CD4-positive, alpha-beta T cell treated with Interleukin-6 at 100 ng/mL for 8 hours (primary cell): ENCODE data around the gene YIF1A.
"Not testable (repeated sequence)": the region's sequence is repeated elsewhere in the genome, so short reads cannot be mapped to it uniquely, and the experiment has no call there.

Source experiments
- DNase-seq: peaks from one replicate; pipeline ENCODE4 v3.0.0-alpha.2; 2020; ENCODE audit warnings: mixed read lengths, low spot score

Gene YIF1A

GRCh38 chr11:66326261-66327111 is 37.5 kb upstream of the YIF1A start:
- DNase-seq = peak; percentile 59

GRCh38 chr11:66325263-66325671 is 36.3 kb upstream of the YIF1A start:
- DNase-seq = no peak

- DNase-seq = no peak
These were observed 35.7 kb upstream of the YIF1A start for GRCh38 chr11:66324664-66325063.

DNA sequence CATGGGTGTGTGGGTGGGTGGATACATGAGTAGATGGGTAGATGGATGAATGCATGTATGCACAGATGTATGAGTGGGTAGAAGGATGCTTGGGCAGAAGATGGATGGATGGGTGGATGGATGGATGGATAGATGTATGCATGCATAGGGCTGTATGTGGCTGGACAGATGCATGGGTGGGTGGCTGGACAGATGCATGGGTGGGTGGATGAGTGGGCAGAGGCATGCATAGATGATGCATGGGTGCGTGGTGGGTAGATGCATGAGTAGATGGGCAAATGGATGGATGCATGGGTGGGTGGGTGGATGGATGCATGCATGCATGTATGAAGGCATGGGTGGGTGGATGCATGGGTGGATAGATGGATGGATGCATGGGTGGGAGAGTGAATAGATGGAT is 34.7 kb upstream of the YIF1A start:
- no peak for DNase-seq

GRCh38 chr11:66322732-66323427 is 33.9 kb upstream of the YIF1A start:
- DNase-seq = no peak

GRCh38 chr11:66321606-66322005 is 32.7 kb upstream of the YIF1A start:
- DNase-seq = no peak

GRCh38 chr11:66320748-66321147 is 31.8 kb upstream of the YIF1A start:
- DNase-seq = not testable (repeated sequence)

DNA sequence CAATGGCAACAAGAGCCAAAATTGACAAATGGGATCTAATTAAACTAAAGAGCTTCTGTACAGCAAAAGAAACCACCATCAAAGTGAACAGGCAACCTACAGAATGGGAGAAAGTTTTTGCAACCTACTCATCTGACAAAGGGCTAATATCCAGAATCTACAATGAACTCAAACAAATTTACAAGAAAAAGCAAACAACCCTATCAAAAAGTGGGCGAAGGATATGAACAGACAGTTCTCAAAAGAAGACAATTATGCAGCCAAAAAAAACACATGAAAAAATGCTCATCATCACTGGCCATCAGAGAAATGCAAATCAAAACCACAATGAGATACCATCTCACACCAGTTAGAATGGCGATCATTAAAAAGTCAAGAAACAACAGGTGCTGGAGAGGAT is 31.3 kb upstream of the YIF1A start:
- DNase-seq = not testable (repeated sequence)

- DNase-seq = no peak
These were observed 29.6 kb upstream of the YIF1A start for GRCh38 chr11:66318600-66318970.

DNA sequence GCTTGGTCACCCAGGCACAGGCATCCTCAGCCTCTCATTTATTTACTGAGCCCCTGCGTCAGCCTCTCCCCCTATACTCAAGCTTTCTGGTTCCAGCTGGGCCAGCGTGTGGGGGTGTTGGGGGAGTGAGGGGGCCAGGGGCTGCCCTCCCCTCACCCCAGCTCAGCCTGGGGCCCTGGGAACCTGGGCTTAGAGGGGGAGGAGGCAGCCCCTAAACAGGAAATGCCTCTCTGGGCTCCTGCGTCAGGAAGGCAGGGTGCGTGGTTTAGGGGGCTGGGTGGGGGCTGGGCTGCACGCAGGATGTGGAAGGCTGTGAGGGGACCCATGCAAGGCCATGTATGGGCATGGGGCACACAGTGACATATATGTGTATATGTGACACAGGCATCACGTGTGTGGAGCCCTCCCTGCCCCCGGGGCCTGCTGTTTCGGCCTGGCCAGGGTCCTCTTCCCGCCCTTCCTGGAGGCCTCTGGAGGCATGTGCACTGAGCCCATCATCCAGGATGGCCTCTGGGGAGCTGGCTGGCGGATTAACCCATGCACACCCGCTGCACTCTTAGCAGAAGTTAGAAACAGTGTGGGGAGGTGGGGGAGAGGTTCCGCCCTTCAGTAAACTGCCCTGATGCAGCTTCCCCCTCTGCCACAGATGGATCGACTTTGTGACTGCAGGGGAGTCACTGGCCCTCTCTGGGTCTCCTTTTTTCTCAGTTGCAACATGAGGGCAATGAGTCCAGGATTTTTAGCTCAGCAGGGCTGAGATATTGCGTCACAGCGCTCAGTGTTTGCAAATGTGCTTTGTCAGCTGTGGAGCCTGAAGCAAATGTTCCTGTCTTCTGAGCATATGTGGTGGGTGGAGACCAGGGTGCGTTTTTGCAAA is 29.0 kb upstream of the YIF1A start:
- DNase-seq = peak; percentile 68

GRCh38 chr11:66317322-66317722 is 28.4 kb upstream of the YIF1A start:
- peak; percentile 33 for DNase-seq

- DNase-seq = no peak
These were observed 27.9 kb upstream of the YIF1A start, which contains the start of gene CD248 for GRCh38 chr11:66316849-66317251. TSS of gene CD248 (minus strand) at chr11:66317044. CDS start at chr11:66317027, 17 bp downstream.

DNA sequence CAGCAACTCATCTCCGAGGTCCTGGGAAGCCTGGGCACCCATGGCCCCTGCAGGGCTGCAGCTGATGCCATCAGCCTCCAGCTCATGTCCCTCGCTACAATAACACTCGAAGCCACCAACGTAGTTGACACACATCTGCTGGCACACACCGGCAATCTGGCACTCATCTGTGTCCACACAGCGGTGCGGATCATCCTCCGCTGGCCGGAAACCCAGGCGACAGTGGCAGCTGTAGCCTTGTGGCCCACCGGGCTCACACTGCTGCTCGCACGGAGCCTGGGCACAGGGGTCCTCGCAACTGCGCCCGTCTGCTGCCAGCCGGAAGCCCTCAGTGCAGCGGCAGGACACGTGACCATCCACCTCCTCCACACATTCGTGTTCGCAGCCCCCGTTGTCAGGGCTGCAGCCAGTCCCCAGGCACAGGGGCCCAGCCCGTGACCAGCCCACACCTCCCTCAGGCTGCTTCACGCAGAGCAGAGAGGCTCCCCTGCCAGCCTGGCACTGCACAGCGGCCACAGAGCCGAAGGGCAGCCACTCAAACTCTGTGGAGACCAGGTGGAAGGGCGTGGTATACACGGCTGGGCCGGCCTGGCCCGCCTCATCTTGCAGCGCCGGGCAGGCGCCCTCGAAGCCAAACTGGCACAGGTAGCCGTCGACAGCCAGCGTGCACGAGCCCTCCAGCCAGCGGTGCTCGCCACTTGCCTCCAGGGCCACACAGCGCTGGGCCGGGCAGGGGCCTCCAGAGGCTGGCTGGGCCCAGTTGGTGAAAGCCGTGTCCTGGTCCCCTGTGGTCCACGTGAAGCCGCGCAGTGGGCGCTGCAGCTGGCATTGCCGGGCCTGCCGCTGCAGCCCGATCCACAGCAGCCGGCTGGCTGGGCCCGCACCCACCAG is 27.2 kb upstream of the YIF1A start:
- no peak for DNase-seq

DNA sequence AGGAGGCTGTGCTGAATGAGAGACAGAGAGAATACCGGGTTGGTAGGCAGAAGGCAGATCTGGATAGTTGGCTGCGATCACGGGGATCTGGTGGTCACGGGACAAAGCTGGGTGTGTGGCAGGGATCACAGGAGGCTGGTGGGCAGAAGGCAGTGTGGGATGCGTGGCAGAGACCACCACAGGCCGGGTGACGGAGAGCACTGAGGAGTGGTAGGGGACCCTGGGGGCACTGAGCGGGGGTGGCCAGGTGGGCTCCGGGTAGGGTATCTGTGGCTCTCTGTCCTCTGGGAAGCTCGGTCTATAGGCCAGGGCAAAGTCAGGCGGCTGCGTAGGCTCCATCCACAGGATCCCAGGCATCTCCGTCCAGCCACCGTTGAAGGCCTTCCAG is 26.5 kb upstream of the YIF1A start:
- no peak for DNase-seq

GRCh38 chr11:66314561-66315497 is 25.9 kb upstream of the YIF1A start:
- DNase-seq = no peak

DNA sequence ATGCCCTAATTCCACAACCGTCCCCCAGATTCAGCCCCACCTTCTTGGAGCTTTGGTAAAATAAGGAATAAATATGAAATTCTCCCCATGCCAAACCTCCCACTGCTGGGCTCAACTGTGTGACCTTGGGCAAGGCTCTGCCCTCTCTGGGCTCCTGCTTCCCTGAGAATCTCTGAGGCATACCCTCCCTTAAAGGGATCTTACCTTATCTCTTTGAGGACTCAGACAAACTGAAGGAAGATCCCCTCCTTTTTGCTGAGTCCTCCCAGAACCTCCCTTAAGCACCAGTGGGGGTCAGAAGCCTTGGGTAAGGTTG is 25.2 kb upstream of the YIF1A start:
- DNase-seq = no peak

DNA sequence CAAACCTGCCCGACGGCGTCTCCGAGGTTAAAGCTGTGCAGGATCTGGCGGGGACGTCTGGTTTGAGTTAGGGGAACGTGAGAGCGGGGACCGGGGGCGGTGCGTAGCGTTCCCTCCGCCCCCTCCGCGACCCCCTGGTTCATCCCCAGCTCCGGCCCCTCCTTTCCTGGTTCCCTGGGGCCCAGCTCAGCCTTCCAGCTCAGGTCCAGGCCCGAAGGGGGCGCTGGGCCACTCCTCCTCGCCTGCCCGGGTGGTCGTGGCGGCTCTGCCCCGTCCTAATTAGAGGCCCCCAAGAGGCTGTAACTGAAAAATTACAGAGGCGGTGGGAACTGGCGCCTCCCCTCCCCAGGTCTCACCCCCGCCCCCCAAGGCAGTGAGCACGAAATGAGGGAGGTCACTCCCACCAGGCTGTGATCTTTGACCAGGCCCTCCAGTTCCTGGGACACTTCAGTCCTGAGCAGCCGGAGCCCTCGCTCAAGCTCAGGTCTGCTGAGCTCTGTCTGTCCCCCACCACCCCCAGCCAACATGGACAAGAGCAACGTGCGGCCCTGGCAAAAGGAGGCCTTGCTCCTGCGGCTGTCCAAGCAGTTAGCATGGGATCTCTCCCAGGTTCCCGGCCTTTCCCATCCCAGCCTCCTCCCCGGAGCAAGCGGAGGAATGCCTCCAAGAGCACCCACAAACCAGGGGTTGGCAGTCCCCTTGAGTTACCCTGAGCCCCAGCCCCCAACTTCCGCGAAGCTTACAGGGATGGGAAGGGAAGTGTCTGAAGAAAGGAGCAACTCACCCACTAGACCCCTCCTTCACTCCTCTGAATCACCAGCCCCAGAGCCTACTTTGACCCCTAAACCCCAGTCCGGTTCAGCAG is 24.6 kb upstream of the YIF1A start:
- DNase-seq = no peak

GRCh38 chr11:66312549-66313320 is 23.8 kb upstream of the YIF1A start:
- DNase-seq = peak; percentile 98
